K562 (cell line): Measurements from ENCODE around the gene SLC35G6. TPM values are rescaled to one million over a fixed set of nuclear protein-coding genes. Genes with fewer than 3 reads are reported as not detected.

Experiments
- BRF2 ChIP-seq: IDR thresholded peaks from 3 replicates; pipeline ENCODE4 v1.6.1; 2011; ENCODE audit warnings: borderline replicate concordance, mild to moderate bottlenecking; ENCODE audit not compliant: insufficient read length, insufficient read depth
- CTBP1 ChIP-seq: fragments of 450-650 bp; IDR thresholded peaks from 2 replicates; pipeline ENCODE4 v1.6.1; 2016; ENCODE audit warnings: borderline replicate concordance
- CUX1 ChIP-seq: fragments of 200-800 bp; sonication (Bioruptor generic); IDR thresholded peaks from 2 replicates; pipeline ENCODE4 v1.6.1; 2016; ENCODE audit warnings: missing genetic modification characterization, missing compliant biosample characterization
- FOXJ2 ChIP-seq: fragments of 200-800 bp; sonication (Bioruptor generic); IDR thresholded peaks from 2 replicates; pipeline ENCODE4 v1.6.1; 2016; ENCODE audit warnings: missing genetic modification characterization, missing compliant biosample characterization
- HMG20A ChIP-seq: fragments of 450-650 bp; formaldehyde crosslinking; conservative IDR thresholded peaks from 2 replicates; pipeline ENCODE4 v1.4.0; 2020; ENCODE audit warnings: mild to moderate bottlenecking, mixed read lengths
- MAFF ChIP-seq: IDR thresholded peaks from 2 replicates; pipeline ENCODE4 v1.6.1; 2012; ENCODE audit warnings: low read length, improper control_type of control experiment
- MAFK ChIP-seq: IDR thresholded peaks from 2 replicates; pipeline ENCODE4 v1.6.1; 2011; ENCODE audit warnings: low read length, improper control_type of control experiment
- MLLT1 ChIP-seq, 2 experiments: fragments of 450-650 bp; IDR thresholded peaks; 2 replicates each; pipeline ENCODE4 v1.6.1; 2016
- SIX5 ChIP-seq, 2 experiments: IDR thresholded peaks; 2 replicates each; pipeline ENCODE4 v1.6.1; 2011; ENCODE audit warnings: low read length in 2 of 2, borderline replicate concordance in 1 of 2, low read depth in 1 of 2, mild to moderate bottlenecking in 1 of 2, moderate library complexity in 1 of 2; ENCODE audit not compliant: insufficient read depth in 1 of 2
- SMARCB1 ChIP-seq: IDR thresholded peaks from 2 replicates; pipeline ENCODE4 v1.6.1; 2011; ENCODE audit warnings: improper control_type of control experiment, low read depth; ENCODE audit not compliant: insufficient read length
- THRB ChIP-seq: fragments of 450-650 bp; formaldehyde crosslinking; conservative IDR thresholded peaks from 2 replicates; pipeline ENCODE4 v1.4.0; 2022; ENCODE audit warnings: mild to moderate bottlenecking, missing genetic modification characterization
- ZBTB8A ChIP-seq: fragments of 450-650 bp; IDR thresholded peaks from 2 replicates; pipeline ENCODE4 v1.6.1; 2018; ENCODE audit warnings: mild to moderate bottlenecking, moderate library complexity; ENCODE audit not compliant: partially characterized antibody
- ZBTB9 ChIP-seq: fragments of 450-650 bp; formaldehyde crosslinking; IDR thresholded peaks from 2 replicates; pipeline ENCODE4 v1.4.0; 2020; ENCODE audit warnings: mild to moderate bottlenecking, moderate library complexity
- ZNF124 ChIP-seq: sonication (generic); formaldehyde crosslinking; IDR thresholded peaks from 2 replicates; pipeline ENCODE4 v1.8.1; 2022; ENCODE audit warnings: missing genetic modification reagents
- ZNF316 ChIP-seq: fragments of 450-650 bp; IDR thresholded peaks from 2 replicates; pipeline ENCODE4 v1.6.1; 2016
- ZNF398 ChIP-seq: fragments of 250-450 bp; sonication (Bioruptor Pico); IDR thresholded peaks from 2 replicates; pipeline ENCODE4 v1.8.0; 2021; ENCODE audit warnings: moderate library complexity, mild to moderate bottlenecking, inconsistent platforms
- polyA plus RNA-seq, 8 experiments: library from polyadenylated mRNA; depleted of rRNA in 4 of 8; stranded (reverse) in 5 of 8; unstranded in 3 of 8; fragments of >200 nt; fragmentation: Nextera tagmentation in 2 of 8; fragmentation: Illumina TruSeq in 1 of 8; extraction: Ambion mirVana in 2 of 8; extraction: Trizol in 1 of 8; gene quantifications; 2 replicates each; pipeline versions ENCODE4 v1.2.1 to v1.2.3, GENCODE V29; 2011 to 2014; ENCODE audit warnings: inconsistent platforms in 1 of 8, missing spikeins in 1 of 8
- total RNA-seq, 7 experiments: library from RNA; depleted of rRNA in 6 of 7; stranded (reverse); fragments of >200 nt in 6 of 7; fragmentation: Illumina TruSeq in 2 of 7; extraction: Trizol in 2 of 7; gene quantifications; 2 replicates each; pipeline versions ENCODE4 v1.2.1 to v1.2.3, GENCODE V29; 2011 to 2021; ENCODE audit warnings: low replicate concordance in 1 of 7

SLC35G6 gene
- total and polyA plus RNA-seq, 9 of the 15 experiments (the other 6 are each of a cell fraction or from before 2014, with no cell fraction given): not detected

- TF ChIP-seq CUX1 (CRISPR knock-in tag) (no peak), ZBTB9 (CRISPR knock-in tag) (no peak), ZNF398 (CRISPR knock-in tag) (no peak), THRB (no peak), MAFK (peak; percentile 80), ZNF316 (peak; percentile 97), CTBP1 (no peak; the same call in 1 of the 2 replicates), FOXJ2 (no peak), SIX5 (IDR thresholded peaks at IDR 0.05; ENCODE audit: borderline replicate concordance in 1 of 2, insufficient read depth in 1 of 2, low read depth in 1 of 2, low read length in 2 of 2) (no peak), ZBTB8A (no peak), ZNF124 (no peak), MAFF (peak; percentile 53; the same call in 1 of the 2 replicates), HMG20A (CRISPR knock-in tag) (no peak), MLLT1 (IDR thresholded peaks at IDR 0.05) (no peak), SMARCB1 (no peak), BRF2 (no peak)
Measured at GRCh38 chr17:7440834-7441195, 40.4 kb upstream of the SLC35G6 start (continued).
